Activated naive CD8-positive, alpha-beta T cell treated with anti-CD3 and anti-CD28 coated beads for 36 hours (primary cell): ENCODE measurements around the gene MAP1B. TPM values are rescaled to one million over a fixed set of nuclear protein-coding genes. Genes with fewer than 3 reads are reported as not detected.
"Not testable (repeated sequence)": the region's sequence is repeated elsewhere in the genome, so short reads cannot be mapped to it uniquely, and the experiment has no call there.

Experiments used
- DNase-seq: peaks from one replicate; pipeline ENCODE4 v3.0.0; 2021
- H3K27ac Mint-ChIP-seq: one replicate; pipeline ENCODE4 v1.8.0; 2022; ENCODE audit warnings: mild to moderate bottlenecking, moderate library complexity, mixed read lengths
- H3K27me3 Mint-ChIP-seq: one replicate; pipeline ENCODE4 v1.8.0; 2022; ENCODE audit warnings: mild to moderate bottlenecking, mixed read lengths
- H3K36me3 Mint-ChIP-seq: one replicate; pipeline ENCODE4 v1.8.0; 2021; ENCODE audit warnings: mild to moderate bottlenecking, mixed read lengths
- H3K4me1 Mint-ChIP-seq: one replicate; pipeline ENCODE4 v1.8.0; 2021; ENCODE audit warnings: mixed read lengths
- H3K4me3 Mint-ChIP-seq: one replicate; pipeline ENCODE4 v1.8.0; 2022; ENCODE audit warnings: mild to moderate bottlenecking, moderate library complexity, mixed read lengths
- H3K9me3 Mint-ChIP-seq: one replicate; pipeline ENCODE4 v1.8.0; 2022; ENCODE audit warnings: mixed read lengths
- total RNA-seq, 2 experiments: library from RNA; stranded (reverse); gene quantifications; one replicate each; pipeline ENCODE4 v1.2.3, GENCODE V29; 2021

MAP1B gene
- total RNA-seq, 2 experiments from 2014 or later, result 0.10 to 0.27 TPM

DNA sequence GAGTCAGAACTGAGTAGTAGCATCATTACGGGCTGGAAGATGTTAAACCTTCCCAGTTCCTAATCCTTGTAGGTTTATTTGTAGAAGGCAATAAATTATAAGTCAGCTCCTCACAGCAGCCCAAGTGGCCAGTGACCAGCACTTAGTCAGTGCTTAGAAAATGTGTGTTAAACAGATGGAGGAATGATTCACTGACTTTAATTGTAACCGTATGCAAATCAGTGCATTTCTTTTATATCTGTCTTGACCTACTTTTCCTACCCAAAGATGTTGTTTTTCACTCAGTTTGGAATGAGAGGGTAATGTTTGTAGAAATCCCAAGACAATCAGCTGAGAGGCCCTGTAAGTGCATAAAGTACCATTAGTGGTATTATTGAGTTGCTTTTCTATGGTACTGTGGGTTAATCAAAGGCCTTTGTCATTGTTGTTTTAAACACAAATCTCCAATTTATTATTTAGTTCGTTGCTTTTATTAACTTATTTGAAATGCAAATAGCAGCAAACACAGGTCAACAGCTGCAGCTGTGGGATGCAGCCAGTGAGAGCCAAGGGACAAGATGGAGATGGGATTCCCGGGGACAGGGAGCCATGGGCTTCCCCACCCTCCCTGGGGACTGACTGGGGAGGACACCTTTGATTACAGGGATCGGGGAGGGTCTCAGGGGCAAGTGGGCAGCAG is 49.8 kb downstream of the MAP1B start:
- DNase-seq, result no peak
- H3K27ac Mint-ChIP-seq, result no peak overlapping the region
- no peaks in the 10 kb centered on the region for H3K9me3 Mint-ChIP-seq
- no peaks in the 10 kb centered on the region for H3K4me1 Mint-ChIP-seq
- H3K36me3 Mint-ChIP-seq, result no peaks in the 10 kb centered on the region
- peaks cover 15% of the 10 kb centered on the region for H3K27me3 Mint-ChIP-seq
- H3K4me3 Mint-ChIP-seq, result no peak overlapping the region

DNA sequence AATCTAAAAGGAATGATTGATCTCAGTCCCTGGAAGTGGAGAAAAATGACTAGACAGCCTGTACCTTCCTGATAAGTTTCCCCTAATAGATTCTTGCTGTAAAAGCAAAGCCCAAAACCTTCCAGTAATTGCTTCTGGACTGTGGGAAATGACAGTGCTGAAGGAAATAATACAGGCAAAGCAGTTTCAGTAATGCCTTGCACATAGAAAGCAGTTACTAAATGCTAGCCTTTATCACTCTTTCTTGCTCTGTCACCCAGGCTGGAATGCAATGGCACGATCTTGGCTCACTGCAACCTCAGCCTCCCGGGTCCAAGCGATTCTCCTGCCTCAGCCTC is 50.3 kb downstream of the MAP1B start:
- no peak overlapping the region for H3K4me3 Mint-ChIP-seq
- peaks cover 18% of the 10 kb centered on the region for H3K27me3 Mint-ChIP-seq
- no peak for DNase-seq
- no peaks in the 10 kb centered on the region for H3K4me1 Mint-ChIP-seq
- H3K27ac Mint-ChIP-seq, result no peak overlapping the region
- H3K36me3 Mint-ChIP-seq, result no peaks in the 10 kb centered on the region
- no peaks in the 10 kb centered on the region for H3K9me3 Mint-ChIP-seq

DNA sequence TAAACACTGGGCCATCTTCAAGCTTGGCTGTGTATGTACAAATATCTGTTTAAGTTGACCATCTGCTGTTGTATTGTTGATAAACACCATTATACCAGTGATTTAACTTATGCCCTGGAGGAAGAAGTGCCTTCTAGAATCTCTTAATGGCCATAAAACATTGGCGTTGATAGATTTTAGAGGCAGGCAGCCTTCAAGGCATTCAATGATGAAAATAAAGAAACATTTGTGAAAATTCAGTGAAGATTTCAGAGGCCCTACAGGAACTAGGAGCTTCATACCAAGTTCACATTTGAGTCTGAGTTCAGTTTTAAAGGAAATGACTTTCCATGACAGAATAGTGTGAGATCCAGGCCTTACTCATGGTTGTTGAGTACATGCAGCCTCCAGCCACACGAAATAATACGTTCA is 52.2 kb downstream of the MAP1B start:
- DNase-seq, result no peak
- H3K27ac Mint-ChIP-seq, result no peak overlapping the region
- H3K4me3 Mint-ChIP-seq, result no peak overlapping the region
- H3K4me1 Mint-ChIP-seq, result no peaks in the 10 kb centered on the region
- H3K27me3 Mint-ChIP-seq, result peaks cover 26% of the 10 kb centered on the region
- no peaks in the 10 kb centered on the region for H3K36me3 Mint-ChIP-seq
- no peaks in the 10 kb centered on the region for H3K9me3 Mint-ChIP-seq

DNA sequence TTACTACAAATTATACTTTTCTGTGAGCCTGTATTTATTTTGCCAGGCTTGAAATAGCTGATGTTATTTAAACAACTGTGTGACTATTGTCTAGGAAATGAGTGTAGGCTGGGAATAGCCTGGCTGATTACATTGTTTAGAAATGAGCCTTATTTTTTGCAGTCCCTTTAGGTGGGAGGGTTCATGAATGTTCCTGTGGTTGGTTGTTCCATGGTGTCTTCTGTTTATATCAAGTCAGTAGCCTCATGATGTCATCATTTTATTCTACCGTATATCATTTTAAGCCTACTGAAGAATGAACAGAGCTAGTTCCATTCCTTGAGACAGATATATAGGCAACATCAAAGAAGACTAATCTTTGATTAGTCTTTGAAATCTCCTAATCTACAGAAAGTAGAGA is 53.1 kb downstream of the MAP1B start:
- no peaks in the 10 kb centered on the region for H3K36me3 Mint-ChIP-seq
- no peaks in the 10 kb centered on the region for H3K4me1 Mint-ChIP-seq
- no peak overlapping the region for H3K4me3 Mint-ChIP-seq
- no peaks in the 10 kb centered on the region for H3K9me3 Mint-ChIP-seq
- no peak for DNase-seq
- H3K27ac Mint-ChIP-seq, result no peak overlapping the region
- H3K27me3 Mint-ChIP-seq, result peaks cover 32% of the 10 kb centered on the region

DNA sequence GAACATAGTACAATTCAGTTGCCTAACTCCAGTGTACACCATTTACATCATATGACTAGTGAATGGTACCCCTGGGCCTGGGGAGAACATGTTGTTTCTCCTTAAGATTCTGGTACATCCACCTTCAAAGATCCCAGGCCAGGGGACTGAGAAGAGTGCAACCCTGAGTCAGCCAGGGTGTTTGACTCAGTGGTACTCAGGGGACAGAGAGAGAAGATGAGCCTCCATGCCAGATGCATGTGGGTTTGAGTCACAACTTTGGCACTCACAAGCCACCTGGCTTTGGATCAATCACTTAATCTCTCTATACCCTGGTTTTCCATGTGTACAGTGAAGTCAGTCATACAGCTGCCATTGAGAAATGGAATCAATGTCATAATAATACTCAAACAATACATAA is 53.7 kb downstream of the MAP1B start:
- H3K9me3 Mint-ChIP-seq, result no peaks in the 10 kb centered on the region
- DNase-seq, result no peak
- peaks cover 32% of the 10 kb centered on the region for H3K27me3 Mint-ChIP-seq
- no peak overlapping the region for H3K4me3 Mint-ChIP-seq
- no peaks in the 10 kb centered on the region for H3K4me1 Mint-ChIP-seq
- H3K36me3 Mint-ChIP-seq, result no peaks in the 10 kb centered on the region
- no peak overlapping the region for H3K27ac Mint-ChIP-seq

DNA sequence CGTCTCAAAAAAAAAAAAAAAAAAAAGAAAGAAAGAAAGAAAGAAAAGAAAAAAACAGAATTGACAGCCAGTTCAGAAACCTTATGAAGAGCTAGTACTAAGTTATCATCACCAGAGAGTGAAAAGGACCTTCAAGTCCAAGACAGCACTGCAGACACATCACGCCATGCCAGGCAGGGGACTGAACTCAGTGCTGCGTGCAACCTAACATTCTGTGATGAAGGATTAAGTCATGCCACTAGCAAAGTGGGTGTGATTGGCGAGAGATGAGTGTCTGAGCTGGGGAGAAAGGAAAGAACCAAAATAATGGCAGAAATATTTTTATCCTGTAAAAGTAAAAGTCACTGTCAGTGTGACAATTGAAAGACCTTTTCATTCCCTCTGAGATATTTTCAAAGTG is 54.7 kb downstream of the MAP1B start:
- Mint-ChIP-seq H3K27ac (no peak overlapping the region), H3K36me3 (no peaks in the 10 kb centered on the region), H3K4me1 (peaks cover 6% of the 10 kb centered on the region), H3K27me3 (peaks cover 38% of the 10 kb centered on the region), H3K4me3 (no peak overlapping the region), H3K9me3 (no peaks in the 10 kb centered on the region)
- no peak for DNase-seq

DNA sequence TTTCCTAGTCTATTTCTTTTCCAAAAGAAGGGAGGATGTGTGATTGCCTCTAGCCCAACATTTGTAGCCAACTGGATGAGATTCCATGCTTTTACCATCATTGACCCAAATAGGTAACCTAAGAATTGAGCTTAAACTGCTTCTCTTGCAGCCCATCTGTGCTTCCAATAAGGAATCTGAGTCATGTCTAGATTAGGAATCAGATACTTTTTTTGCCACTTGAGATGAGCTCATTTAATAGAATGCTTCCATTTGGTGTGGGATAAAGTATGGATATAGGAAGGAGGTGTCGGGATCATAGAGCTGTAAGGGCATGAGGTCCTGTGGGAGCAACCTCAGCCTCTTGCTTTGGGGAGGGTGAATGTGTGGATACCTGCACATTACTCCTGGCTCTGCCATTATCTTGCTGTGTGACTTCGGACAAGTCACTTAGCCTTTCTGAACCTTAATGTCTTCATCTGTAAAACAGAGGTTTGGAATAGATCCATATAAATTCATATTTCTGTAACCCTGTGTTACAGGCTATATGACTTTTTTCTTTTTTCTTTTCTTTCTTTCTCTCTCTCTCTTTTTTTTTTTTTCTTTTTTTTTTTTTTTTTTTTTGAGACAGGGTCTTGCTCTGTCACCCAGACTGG is 56.2 kb downstream of the MAP1B start:
- Mint-ChIP-seq H3K4me1 (peaks cover 10% of the 10 kb centered on the region), H3K27me3 (peaks cover 47% of the 10 kb centered on the region), H3K4me3 (no peak overlapping the region), H3K9me3 (no peaks in the 10 kb centered on the region), H3K36me3 (no peaks in the 10 kb centered on the region), H3K27ac (no peak overlapping the region)
- no peak for DNase-seq

DNA sequence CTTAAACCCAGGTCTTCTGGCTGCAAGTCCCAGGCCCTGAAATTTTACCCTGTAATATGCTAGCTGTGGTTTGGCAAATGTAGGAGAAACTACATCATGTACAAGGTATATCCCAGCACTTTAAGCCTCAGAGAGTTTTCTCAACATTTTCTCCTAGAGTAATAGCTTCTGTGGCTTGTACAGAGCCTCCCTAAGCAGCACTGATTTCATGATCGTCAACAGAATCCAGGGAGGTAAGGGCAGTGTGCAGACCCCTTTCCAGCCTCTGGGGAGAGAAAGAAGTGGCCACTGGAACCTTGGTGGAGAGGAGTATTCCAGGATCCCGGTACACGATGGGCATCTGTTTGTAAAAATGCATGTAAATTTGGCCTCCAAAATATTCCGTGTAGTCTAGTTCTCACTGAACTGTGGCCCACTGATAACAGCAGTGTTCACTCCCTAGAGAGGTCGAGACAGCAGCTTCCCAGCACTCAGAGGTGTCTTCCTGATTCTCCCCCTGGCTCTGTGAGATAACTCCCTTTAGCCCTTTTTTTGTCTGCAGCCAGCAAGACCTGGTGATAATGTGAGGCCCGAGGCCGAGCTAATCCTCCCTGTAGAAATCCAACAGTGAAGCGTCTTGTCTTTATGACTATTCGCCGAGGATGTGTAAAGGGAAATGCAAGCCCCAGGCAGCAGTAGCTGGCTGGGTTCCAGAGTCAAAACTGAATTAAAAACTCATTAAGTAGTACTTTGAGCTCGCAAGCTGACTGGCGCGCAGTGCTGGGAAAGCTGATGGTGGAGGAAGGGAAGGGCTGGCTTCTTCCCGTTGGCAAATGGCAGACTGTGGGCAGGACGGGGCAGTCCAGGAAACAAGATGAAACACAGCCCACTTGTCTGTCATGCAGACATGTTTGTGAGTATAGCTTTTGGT is 59.0 kb downstream of the MAP1B start:
- Mint-ChIP-seq H3K9me3 (no peaks in the 10 kb centered on the region), H3K4me3 (no peak overlapping the region), H3K36me3 (no peaks in the 10 kb centered on the region), H3K27ac (no peak overlapping the region), H3K4me1 (peaks cover 10% of the 10 kb centered on the region), H3K27me3 (peaks cover 70% of the 10 kb centered on the region)
- DNase-seq, result no peak

DNA sequence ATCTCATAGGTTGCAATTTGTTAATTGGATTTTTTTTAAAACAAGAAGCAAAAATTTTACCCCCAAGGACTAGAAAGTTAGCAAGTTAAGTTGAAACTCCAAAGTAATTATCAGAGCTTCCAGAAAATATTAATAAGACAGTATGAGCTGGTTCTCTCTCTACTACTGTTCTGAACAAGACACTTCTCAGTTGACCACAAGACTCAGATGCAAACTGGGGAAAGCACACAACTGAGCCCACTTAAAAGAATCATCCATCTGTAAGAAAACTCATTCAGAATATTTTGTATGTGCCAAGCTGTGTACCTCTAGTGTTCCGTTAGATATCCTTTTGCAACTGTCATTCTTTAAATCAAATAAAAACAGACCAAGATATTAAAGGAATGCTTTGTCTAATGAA is 60.0 kb downstream of the MAP1B start:
- H3K4me3 Mint-ChIP-seq, result no peak overlapping the region
- no peaks in the 10 kb centered on the region for H3K9me3 Mint-ChIP-seq
- peaks cover 10% of the 10 kb centered on the region for H3K4me1 Mint-ChIP-seq
- no peak overlapping the region for H3K27ac Mint-ChIP-seq
- H3K36me3 Mint-ChIP-seq, result no peaks in the 10 kb centered on the region
- DNase-seq, result no peak
- H3K27me3 Mint-ChIP-seq, result peaks cover 74% of the 10 kb centered on the region

DNA sequence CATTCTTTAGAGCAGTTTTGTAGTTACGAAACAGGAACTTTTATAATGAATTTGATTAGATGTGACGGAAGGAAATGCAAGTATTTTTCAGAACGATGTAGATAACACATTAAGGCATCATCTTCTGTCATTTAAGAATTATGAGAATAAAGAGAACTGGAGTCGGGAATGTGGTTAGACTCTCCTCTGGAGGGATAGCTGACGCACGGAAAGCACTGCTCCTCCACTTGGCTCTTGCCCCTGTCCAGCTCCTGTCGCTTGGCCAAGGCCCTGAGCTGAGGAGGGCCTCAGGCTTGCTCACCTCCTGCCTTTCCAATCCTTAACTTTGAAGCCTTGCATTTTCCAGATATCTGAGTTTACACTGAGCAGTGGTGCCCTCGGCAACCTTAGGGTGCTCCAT is 60.5 kb downstream of the MAP1B start:
- peaks cover 10% of the 10 kb centered on the region for H3K4me1 Mint-ChIP-seq
- no peaks in the 10 kb centered on the region for H3K9me3 Mint-ChIP-seq
- no peak for DNase-seq
- no peak overlapping the region for H3K4me3 Mint-ChIP-seq
- H3K36me3 Mint-ChIP-seq, result no peaks in the 10 kb centered on the region
- peaks cover 71% of the 10 kb centered on the region for H3K27me3 Mint-ChIP-seq
- no peak overlapping the region for H3K27ac Mint-ChIP-seq

DNA sequence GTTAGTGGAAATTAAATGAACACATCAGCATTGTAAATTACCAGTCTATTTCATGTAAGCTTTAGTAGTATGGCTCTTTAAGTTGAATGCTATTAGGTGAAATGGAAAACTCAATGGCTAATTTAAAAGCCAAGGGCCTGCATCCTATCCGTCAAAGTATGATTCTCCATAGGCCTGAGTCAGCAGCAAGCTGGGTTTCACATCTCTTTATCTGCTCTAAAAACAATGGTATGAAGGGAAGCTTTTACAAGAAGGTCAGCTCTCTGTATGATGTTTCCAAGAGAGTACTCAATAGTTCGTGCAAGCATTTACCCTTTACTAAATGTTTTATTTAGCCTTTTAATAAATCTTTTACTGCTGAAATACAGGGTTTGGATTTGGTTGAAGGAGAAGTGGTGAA is 62.8 kb downstream of the MAP1B start:
- Mint-ChIP-seq H3K27ac (no peak overlapping the region), H3K9me3 (no peaks in the 10 kb centered on the region), H3K36me3 (no peaks in the 10 kb centered on the region), H3K27me3 (peaks cover 63% of the 10 kb centered on the region), H3K4me3 (no peak overlapping the region), H3K4me1 (peaks cover 10% of the 10 kb centered on the region)
- no peak for DNase-seq

DNA sequence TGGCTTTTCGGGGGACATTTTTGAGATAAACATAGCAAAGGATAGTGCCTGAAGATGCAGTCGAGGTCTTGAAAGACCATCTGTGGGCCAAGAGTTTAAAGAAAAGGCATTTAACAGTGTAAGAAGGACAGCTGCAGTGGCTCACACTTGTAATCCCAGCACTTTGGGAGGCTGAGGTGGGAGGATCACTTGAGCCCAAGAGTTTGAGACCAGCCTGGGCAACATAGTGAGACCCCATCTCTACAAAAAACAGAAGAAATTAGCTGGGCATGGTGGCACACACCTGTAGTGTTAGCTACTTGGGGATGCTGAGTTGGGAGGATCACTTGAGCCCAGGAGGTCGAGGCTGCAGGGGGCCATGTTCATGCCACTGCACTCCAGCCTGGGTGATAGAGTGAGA is 63.9 kb downstream of the MAP1B start:
- not testable (repeated sequence) for H3K36me3 Mint-ChIP-seq, DNase-seq, H3K9me3 Mint-ChIP-seq, H3K27ac Mint-ChIP-seq, H3K4me3 Mint-ChIP-seq
- Mint-ChIP-seq H3K4me1 (peaks cover 10% of the 10 kb centered on the region), H3K27me3 (peaks cover 67% of the 10 kb centered on the region)

DNA sequence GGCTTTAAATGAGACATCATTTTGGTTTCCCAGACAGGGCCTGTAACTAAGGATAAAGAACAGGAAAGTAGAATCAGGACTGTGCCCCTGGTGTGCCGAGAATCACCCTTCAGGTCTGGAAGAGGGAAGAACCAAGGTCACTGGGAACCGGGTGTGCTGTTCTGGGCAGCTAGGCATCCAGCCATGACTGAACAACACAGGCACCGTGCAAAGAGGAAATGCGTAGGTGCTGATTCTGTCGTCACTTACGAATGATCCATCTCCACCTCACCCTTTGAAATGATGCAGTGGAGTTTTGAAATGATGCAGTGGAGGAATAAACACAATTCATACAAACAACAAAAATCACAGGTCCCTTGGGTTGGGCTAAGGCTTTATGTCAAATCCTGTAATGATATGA is 64.4 kb downstream of the MAP1B start:
- H3K27ac Mint-ChIP-seq, result no peak overlapping the region
- H3K27me3 Mint-ChIP-seq, result peaks cover 67% of the 10 kb centered on the region
- no peaks in the 10 kb centered on the region for H3K9me3 Mint-ChIP-seq
- no peak overlapping the region for H3K4me3 Mint-ChIP-seq
- H3K36me3 Mint-ChIP-seq, result no peaks in the 10 kb centered on the region
- no peak for DNase-seq
- H3K4me1 Mint-ChIP-seq, result peaks cover 7% of the 10 kb centered on the region

DNA sequence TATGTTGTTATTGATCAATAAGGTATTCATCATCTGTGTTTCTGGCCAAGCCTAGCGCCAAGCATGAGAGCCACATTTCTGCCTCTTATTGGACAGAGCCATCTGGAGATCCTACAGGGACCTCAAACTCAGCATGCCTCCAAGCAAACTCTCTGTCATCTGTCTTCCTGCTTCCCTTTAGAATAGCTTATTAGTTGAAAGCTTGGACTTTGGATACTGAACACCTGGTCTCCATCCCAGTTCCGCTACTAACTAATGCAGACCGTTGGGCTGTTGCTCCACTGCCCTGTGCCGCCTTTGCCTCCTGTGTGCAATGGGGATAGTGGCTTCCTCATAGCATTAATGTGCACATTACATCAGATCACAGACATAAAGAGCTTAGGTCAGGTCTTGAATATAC is 65.5 kb downstream of the MAP1B start:
- no peak for DNase-seq
- Mint-ChIP-seq H3K4me1 (no peaks in the 10 kb centered on the region), H3K36me3 (no peaks in the 10 kb centered on the region), H3K4me3 (no peak overlapping the region), H3K27ac (no peak overlapping the region), H3K9me3 (no peaks in the 10 kb centered on the region), H3K27me3 (peaks cover 57% of the 10 kb centered on the region)

DNA sequence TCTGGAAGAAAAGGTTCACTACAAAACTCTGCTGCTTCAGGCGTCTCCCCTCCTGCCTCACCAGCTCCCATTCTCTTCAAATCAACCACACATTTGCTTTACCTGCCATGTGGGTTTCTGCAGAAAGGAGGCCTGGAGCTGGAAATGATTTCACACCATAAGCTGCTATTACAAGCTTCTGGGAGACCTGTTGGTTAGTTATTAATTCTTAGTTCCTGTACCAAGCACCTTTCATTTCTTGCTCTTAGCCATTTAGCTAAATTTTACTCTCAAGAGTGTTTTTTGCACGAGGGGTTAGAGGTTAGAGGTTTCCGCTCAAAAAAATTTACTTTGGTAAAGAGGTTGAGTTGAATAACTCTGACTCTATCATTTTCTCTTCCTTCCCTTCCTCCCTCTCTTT is 70.3 kb downstream of the MAP1B start:
- no peaks in the 10 kb centered on the region for H3K36me3 Mint-ChIP-seq

More for the DNA sequence above, 70.3 kb downstream of the MAP1B start:
- H3K4me3 Mint-ChIP-seq, result no peak overlapping the region
- H3K9me3 Mint-ChIP-seq, result no peaks in the 10 kb centered on the region
- H3K27ac Mint-ChIP-seq, result no peak overlapping the region
- no peaks in the 10 kb centered on the region for H3K4me1 Mint-ChIP-seq
- DNase-seq, result no peak
- peaks cover 47% of the 10 kb centered on the region for H3K27me3 Mint-ChIP-seq
